ENCODE data around the gene ADAM12.

- no peak for TF ChIP-seq POLR2A (IDR thresholded peaks at IDR 0.05; ENCODE audit: low read depth, low read length)
- TF ChIP-seq POLR2AphosphoS5 (IDR thresholded peaks at IDR 0.05; ENCODE audit: low read depth, low read length) = no peak
- TF ChIP-seq TAF1 (IDR thresholded peaks at IDR 0.05; ENCODE audit: borderline replicate concordance, low read depth, low read length) = no peak
Observed at GRCh38 chr10:126350216-126350992, 37.9 kb downstream of the ADAM12 start.
